Lower lobe of right lung (tissue), 2 donors: ENCODE data around the gene RAB2B. TPM values are rescaled to one million over a fixed set of nuclear protein-coding genes. Genes with fewer than 3 reads are reported as not detected.
"Not testable (repeated sequence)": the region's sequence is repeated elsewhere in the genome, so short reads cannot be mapped to it uniquely, and the experiment has no call there.

Experiments used
- ATAC-seq, 2 donors: fragments of 200-7000 bp; cut with Tn5 transposase; one replicate each; pipeline ENCODE4 v1.9.1; 2020 to 2022; ENCODE audit warnings: mild to moderate bottlenecking in 2 of 2, moderate library complexity in 2 of 2
- DNase-seq: peaks from one replicate; pipeline ENCODE4 v3.0.0-alpha.2; 2020
- H3K27ac ChIP-seq: fragments of 200-600 bp; one replicate; pipeline ENCODE4 v1.8.0; 2022
- H3K27me3 ChIP-seq: fragments of 200-600 bp; one replicate; pipeline ENCODE4 v1.8.0; 2022; ENCODE audit warnings: low read depth
- H3K36me3 ChIP-seq: fragments of 200-600 bp; one replicate; pipeline ENCODE4 v1.8.0; 2022; ENCODE audit warnings: mild to moderate bottlenecking
- H3K4me1 ChIP-seq: fragments of 200-600 bp; one replicate; pipeline ENCODE4 v1.8.0; 2022
- H3K4me3 ChIP-seq: fragments of 200-600 bp; one replicate; pipeline ENCODE4 v1.8.0; 2022; ENCODE audit warnings: mild to moderate bottlenecking
- H3K9me3 ChIP-seq: fragments of 200-600 bp; one replicate; pipeline ENCODE4 v1.8.0; 2022
- CTCF ChIP-seq: fragments of 200-600 bp; IDR thresholded peaks from one replicate; pipeline ENCODE4 v1.8.0; 2022; ENCODE audit warnings: antibody characterized with exemption, mild to moderate bottlenecking
- intact Hi-C: fragments of 100-400 bp; cut with DNase I; formaldehyde crosslinking; loops from one replicate; pipeline ENCODE4 v1.11.0; 2022
- total RNA-seq: library from RNA; stranded (reverse); fragmentation: NEBNext Ultra II Directional; extraction: Animal tissue kit (Norgen Biotek cat#: 25700); gene quantifications from one replicate; pipeline ENCODE4 v1.2.1, GENCODE V29; 2021
- donor health status: DM: no; HTN: yes; CAD: no; lungs with severe emphysema.

The RAB2B gene
- total RNA-seq, 1 donor from 2014 or later, result 30.7 TPM

GRCh38 chr14:21449899-21450216 lies 26.9 kb downstream of the RAB2B start:
- Histone ChIP-seq H3K27ac (no peak overlapping the region), H3K36me3 (peaks cover 9% of the 10 kb centered on the region), H3K27me3 (no peaks in the 10 kb centered on the region), H3K4me3 (no peak overlapping the region), H3K9me3 (no peaks in the 10 kb centered on the region), H3K4me1 (peaks cover 52% of the 10 kb centered on the region)
- ATAC-seq, result no peak
- no peak for DNase-seq
- intact Hi-C loops, result no loop called here
- no peak for TF ChIP-seq CTCF

- H3K4me1 ChIP-seq, H3K36me3 ChIP-seq, H3K27ac ChIP-seq, ATAC-seq, DNase-seq, H3K9me3 ChIP-seq, H3K4me3 ChIP-seq, H3K27me3 ChIP-seq, intact Hi-C loops: not testable (repeated sequence)
These were observed 34.1 kb downstream of the RAB2B start for GRCh38 chr14:21442657-21443056.

DNA sequence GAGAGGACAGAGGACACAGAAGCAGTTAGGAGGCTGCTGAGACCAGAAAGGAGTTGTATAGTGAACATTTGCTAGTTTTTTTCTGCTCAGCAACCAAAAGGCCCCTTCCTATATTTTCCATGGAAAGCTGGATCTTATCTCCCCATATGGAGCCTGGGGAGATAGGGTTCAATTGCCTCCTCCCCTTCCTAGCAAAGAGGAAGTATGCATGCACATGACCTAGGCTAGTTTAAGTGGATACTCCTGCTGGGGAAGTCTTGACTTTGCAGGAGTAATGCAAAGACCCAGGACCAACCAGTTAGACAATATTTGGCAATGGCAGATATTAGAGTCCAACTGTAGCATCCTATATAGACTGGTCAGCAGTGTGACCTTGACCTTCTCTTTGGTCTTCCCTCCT lies 35.9 kb downstream of the RAB2B start:
- no peak for TF ChIP-seq CTCF
- Histone ChIP-seq H3K4me1 (peaks cover 15% of the 10 kb centered on the region), H3K4me3 (no peak overlapping the region), H3K27ac (no peak overlapping the region), H3K9me3 (no peaks in the 10 kb centered on the region), H3K36me3 (no peaks in the 10 kb centered on the region), H3K27me3 (no peaks in the 10 kb centered on the region)
- DNase-seq (no peak), ATAC-seq (no peak)
- intact Hi-C loops, result no loop called here

DNA sequence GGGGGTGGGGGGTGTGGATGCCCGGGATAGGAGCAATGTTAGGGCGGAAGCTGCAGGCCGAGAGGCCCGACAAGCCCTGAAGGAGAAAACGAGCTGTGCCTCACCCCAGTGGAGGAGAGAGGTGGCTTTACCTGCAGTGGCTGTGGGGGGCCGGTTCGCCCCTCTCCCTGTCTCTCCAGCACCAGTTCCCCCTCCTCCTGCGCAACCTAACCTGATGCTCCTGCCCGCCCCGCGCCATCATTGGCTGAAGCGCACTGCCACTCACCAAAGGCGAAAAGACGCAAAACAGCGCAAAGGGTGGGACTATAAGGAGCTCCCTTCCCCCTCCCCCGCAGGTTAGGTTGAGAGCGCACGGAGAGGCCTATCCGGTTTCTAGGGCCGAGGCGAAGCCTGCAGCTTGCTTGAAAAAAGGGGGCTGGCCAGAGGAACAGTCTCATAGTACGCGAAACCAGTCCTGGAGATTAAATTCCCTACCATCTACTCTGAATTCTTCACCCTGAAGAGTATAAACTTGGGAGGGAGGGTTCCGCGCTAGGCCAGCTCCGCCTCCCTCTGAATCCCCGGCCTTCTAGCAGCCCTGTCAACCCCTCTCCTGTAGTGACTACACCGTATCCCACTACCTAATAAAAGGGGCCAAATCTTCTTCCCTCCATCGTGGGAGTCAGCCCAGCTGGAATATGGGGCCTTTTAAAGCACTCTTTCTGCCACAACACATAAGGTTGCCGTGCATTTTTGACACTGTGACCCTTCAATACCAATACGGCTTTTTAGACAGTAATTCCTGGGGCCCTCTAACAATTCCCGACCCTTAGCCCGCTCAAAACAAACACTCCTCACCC lies 39.5 kb downstream of the RAB2B start:
- peaks cover 28% of the 10 kb centered on the region for H3K4me1 ChIP-seq
- no peak for TF ChIP-seq CTCF
- H3K27ac ChIP-seq, result peak overlapping the region; percentile 91
- peak overlapping the region; percentile 90 for H3K4me3 ChIP-seq
- DNase-seq, result peak; percentile 99
- peak; percentile 100 for ATAC-seq
- H3K36me3 ChIP-seq, result no peaks in the 10 kb centered on the region
- intact Hi-C loops, result no loop called here
- H3K9me3 ChIP-seq, result no peaks in the 10 kb centered on the region
- H3K27me3 ChIP-seq, result no peaks in the 10 kb centered on the region

DNA sequence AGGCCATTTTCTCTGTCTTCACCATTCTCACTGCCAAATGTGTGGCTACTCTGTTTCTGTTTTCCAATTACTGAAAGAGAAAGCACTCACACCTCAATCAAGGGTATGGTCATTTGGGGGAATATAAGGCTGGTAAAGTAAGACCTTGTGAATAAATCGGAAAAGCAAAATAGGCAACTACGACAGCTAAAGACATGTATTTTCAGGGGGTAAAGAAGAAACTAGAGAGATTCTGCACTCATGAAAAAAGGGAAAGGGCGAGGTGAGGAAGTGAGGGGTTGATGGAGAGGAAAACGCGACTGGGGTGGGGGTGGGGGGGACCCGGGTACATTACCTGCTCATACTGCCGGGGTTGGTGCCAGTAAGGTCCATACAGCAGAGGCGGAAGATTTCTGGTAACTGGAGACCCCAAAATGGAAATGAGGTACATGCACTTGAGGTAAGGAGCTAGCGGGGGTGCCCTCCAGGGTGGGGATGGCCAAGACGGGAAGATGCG lies 40.1 kb downstream of the RAB2B start:
- H3K27ac ChIP-seq, result peak overlapping the region; percentile 91
- H3K9me3 ChIP-seq, result no peaks in the 10 kb centered on the region
- ATAC-seq (no peak), DNase-seq (no peak)
- H3K27me3 ChIP-seq, result no peaks in the 10 kb centered on the region
- peak overlapping the region; percentile 90 for H3K4me3 ChIP-seq
- intact Hi-C loops, result no loop called here
- peaks cover 2% of the 10 kb centered on the region for H3K36me3 ChIP-seq
- TF ChIP-seq CTCF, result no peak
- H3K4me1 ChIP-seq, result peaks cover 28% of the 10 kb centered on the region

DNA sequence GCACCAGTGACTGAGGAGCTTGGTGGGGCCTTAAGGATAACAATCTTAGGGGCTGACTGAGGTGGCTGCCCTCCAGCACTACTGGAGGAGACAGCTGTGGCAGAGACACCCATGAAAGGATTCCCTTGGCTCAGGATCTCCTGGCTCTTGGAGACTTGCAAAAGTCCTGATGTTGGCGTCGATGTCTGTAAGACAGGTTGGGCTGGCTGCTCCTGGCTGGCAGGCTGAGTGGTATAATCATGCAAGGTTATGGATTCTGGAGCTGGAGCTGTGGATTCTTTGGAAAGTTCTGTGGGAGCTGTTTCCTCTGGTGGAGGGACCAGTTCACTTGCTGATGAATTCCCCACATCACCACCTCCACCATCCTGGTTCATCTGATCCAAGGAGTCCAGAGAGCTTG lies 45.6 kb downstream of the RAB2B start:
- Histone ChIP-seq H3K27me3 (no peaks in the 10 kb centered on the region), H3K4me3 (no peak overlapping the region), H3K4me1 (peaks cover 16% of the 10 kb centered on the region), H3K9me3 (no peaks in the 10 kb centered on the region), H3K36me3 (peaks cover 57% of the 10 kb centered on the region), H3K27ac (no peak overlapping the region)
- DNase-seq (no peak), ATAC-seq (no peak)
- intact Hi-C loops, result no loop called here
- TF ChIP-seq CTCF, result no peak
